Astrocyte (in vitro differentiated cells and primary cell): ENCODE results near the gene DUSP2. TPM values are rescaled to one million over a fixed set of nuclear protein-coding genes. Genes with fewer than 3 reads are reported as not detected.

ENCODE experiments used
- DNase-seq: peaks from one replicate; pipeline ENCODE4 v3.0.0-alpha.2; 2010; ENCODE audit warnings: low read depth
- FAIRE-seq: peaks from 2 replicates; lab custom pipeline; 2011; peaks lifted over from hg19 to GRCh38; lab: Jason Lieb, UNC
- H2AFZ ChIP-seq: 2 replicates; pipeline ENCODE4 v1.6.0; 2012; ENCODE audit warnings: low read depth, low read length, inconsistent platforms
- H3K27ac ChIP-seq: 2 replicates; pipeline ENCODE4 v1.5.1; 2011; ENCODE audit warnings: low read depth, low read length, inconsistent platforms
- H3K27me3 ChIP-seq: 2 replicates; pipeline ENCODE4 v1.6.0; 2011; ENCODE audit warnings: low read length, inconsistent platforms; ENCODE audit not compliant: insufficient read depth
- H3K36me3 ChIP-seq: 2 replicates; pipeline ENCODE4 v1.5.1; 2011; ENCODE audit warnings: low read length, inconsistent platforms; ENCODE audit not compliant: insufficient read depth
- H3K4me1 ChIP-seq: 2 replicates; pipeline ENCODE4 v1.5.1; 2011; ENCODE audit warnings: low read length, inconsistent platforms; ENCODE audit not compliant: insufficient read depth
- H3K4me2 ChIP-seq: 2 replicates; pipeline ENCODE4 v1.6.0; 2012; ENCODE audit warnings: low read length, inconsistent platforms
- H3K4me3 ChIP-seq: 2 replicates; pipeline ENCODE4 v1.5.1; 2011; ENCODE audit warnings: low read depth, mild to moderate bottlenecking, low read length, inconsistent platforms; ENCODE audit not compliant: insufficient read depth
- H3K79me2 ChIP-seq: 2 replicates; pipeline ENCODE4 v1.6.0; 2012; ENCODE audit warnings: mild to moderate bottlenecking, low read length, inconsistent platforms; ENCODE audit not compliant: insufficient read depth
- H3K9ac ChIP-seq: 2 replicates; pipeline ENCODE4 v1.6.0; 2012; ENCODE audit warnings: mild to moderate bottlenecking, low read length, inconsistent platforms
- H3K9me3 ChIP-seq: 2 replicates; pipeline ENCODE4 v1.5.1; 2012; ENCODE audit warnings: low read depth, mild to moderate bottlenecking, low read length, inconsistent platforms; ENCODE audit not compliant: insufficient read depth
- H4K20me1 ChIP-seq: 2 replicates; pipeline ENCODE4 v1.6.0; 2012; ENCODE audit warnings: low read length, inconsistent platforms; ENCODE audit not compliant: insufficient read depth
- H3K27ac Mint-ChIP-seq: one replicate; pipeline ENCODE4 v1.8.0; 2021; ENCODE audit warnings: mild to moderate bottlenecking, mixed read lengths; ENCODE audit not compliant: unreplicated experiment
- H3K27me3 Mint-ChIP-seq: one replicate; pipeline ENCODE4 v1.8.0; 2021; ENCODE audit warnings: low read depth, mixed read lengths; ENCODE audit not compliant: unreplicated experiment
- H3K36me3 Mint-ChIP-seq: one replicate; pipeline ENCODE4 v1.8.0; 2021; ENCODE audit warnings: low read depth, mixed read lengths; ENCODE audit not compliant: unreplicated experiment
- H3K4me1 Mint-ChIP-seq: one replicate; pipeline ENCODE4 v1.8.0; 2021; ENCODE audit warnings: low read depth, mixed read lengths; ENCODE audit not compliant: unreplicated experiment
- H3K4me3 Mint-ChIP-seq: one replicate; pipeline ENCODE4 v1.8.0; 2021; ENCODE audit warnings: mild to moderate bottlenecking, moderate library complexity, mixed read lengths; ENCODE audit not compliant: unreplicated experiment
- H3K9me3 Mint-ChIP-seq: one replicate; pipeline ENCODE4 v1.8.0; 2021; ENCODE audit warnings: mild to moderate bottlenecking, mixed read lengths; ENCODE audit not compliant: unreplicated experiment
- EZH2 ChIP-seq: IDR thresholded peaks from 2 replicates; pipeline ENCODE4 v1.6.1; 2012; ENCODE audit warnings: mild to moderate bottlenecking, low read length, inconsistent platforms; ENCODE audit not compliant: insufficient read depth
- total RNA-seq: library from RNA; stranded (reverse); gene quantifications from 2 replicates; pipeline ENCODE4 v1.2.1, GENCODE V29; 2021
- TF ChIP-seq, protein P1 (sequence below): IDR thresholded peaks from 2 replicates; pipeline ENCODE4 v1.5.1; 2011; ENCODE audit warnings: low read depth, mild to moderate bottlenecking, inconsistent platforms, low read length, moderate library complexity; ENCODE audit not compliant: insufficient read depth

Gene DUSP2
- total RNA-seq, 1 donor from 2014 or later = 0.95 TPM

DNA sequence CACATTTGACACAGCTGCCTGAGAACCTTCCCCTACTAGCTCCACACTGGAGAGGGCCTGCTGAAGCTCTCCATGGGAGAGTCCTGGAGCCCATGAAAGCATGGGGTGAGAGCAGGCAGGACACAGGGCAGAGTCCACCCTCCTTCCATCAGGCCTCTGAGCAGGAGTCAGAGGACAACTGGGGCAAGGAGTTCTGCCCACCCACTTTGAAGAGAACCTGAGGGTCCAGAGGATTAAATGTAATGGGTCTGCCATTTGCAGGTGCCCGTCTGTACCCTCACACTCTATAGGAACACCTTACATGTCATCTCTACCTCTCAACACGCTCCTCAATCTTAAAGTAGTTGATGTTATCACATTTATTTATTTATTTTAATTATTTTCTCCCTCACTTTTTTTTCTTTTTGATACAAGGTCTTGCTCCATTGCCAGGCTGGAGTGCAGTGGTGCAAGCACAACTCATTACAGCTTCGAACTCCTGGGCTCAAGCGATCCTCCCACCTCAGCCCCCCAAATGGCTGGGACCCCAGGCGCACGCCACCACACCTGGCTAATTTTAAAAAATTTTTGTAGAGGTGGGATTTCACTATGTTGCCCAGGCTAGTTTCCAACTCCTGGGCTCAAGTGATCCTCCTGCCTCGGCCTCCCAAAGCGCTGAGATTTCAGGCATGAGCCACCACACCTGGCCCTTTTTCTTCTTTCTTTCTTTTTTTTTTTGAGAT is 39.1 kb downstream of the DUSP2 start:
- Histone ChIP-seq H3K27ac (no peak overlapping the region), H3K9ac (no peak overlapping the region), H3K4me1 (peaks cover 3% of the 10 kb centered on the region), H2AFZ (no peak overlapping the region), H3K9me3 (peaks cover 13% of the 10 kb centered on the region), H4K20me1 (no peaks in the 10 kb centered on the region), H3K79me2 (no peaks in the 10 kb centered on the region), H3K27me3 (peaks cover 2% of the 10 kb centered on the region), H3K36me3 (no peaks in the 10 kb centered on the region), H3K4me2 (no peak overlapping the region), H3K4me3 (no peak overlapping the region)
- TF ChIP-seq, protein P1, sequence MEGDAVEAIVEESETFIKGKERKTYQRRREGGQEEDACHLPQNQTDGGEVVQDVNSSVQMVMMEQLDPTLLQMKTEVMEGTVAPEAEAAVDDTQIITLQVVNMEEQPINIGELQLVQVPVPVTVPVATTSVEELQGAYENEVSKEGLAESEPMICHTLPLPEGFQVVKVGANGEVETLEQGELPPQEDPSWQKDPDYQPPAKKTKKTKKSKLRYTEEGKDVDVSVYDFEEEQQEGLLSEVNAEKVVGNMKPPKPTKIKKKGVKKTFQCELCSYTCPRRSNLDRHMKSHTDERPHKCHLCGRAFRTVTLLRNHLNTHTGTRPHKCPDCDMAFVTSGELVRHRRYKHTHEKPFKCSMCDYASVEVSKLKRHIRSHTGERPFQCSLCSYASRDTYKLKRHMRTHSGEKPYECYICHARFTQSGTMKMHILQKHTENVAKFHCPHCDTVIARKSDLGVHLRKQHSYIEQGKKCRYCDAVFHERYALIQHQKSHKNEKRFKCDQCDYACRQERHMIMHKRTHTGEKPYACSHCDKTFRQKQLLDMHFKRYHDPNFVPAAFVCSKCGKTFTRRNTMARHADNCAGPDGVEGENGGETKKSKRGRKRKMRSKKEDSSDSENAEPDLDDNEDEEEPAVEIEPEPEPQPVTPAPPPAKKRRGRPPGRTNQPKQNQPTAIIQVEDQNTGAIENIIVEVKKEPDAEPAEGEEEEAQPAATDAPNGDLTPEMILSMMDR = no peak
- TF ChIP-seq EZH2 = no peak
- DNase-seq (no peak), FAIRE-seq (no peak)
- Mint-ChIP-seq H3K9me3 (peaks cover 10% of the 10 kb centered on the region), H3K4me1 (peaks cover 5% of the 10 kb centered on the region), H3K27ac (no peak overlapping the region), H3K4me3 (no peak overlapping the region), H3K36me3 (peaks cover 2% of the 10 kb centered on the region), H3K27me3 (peaks cover 17% of the 10 kb centered on the region)

DNA sequence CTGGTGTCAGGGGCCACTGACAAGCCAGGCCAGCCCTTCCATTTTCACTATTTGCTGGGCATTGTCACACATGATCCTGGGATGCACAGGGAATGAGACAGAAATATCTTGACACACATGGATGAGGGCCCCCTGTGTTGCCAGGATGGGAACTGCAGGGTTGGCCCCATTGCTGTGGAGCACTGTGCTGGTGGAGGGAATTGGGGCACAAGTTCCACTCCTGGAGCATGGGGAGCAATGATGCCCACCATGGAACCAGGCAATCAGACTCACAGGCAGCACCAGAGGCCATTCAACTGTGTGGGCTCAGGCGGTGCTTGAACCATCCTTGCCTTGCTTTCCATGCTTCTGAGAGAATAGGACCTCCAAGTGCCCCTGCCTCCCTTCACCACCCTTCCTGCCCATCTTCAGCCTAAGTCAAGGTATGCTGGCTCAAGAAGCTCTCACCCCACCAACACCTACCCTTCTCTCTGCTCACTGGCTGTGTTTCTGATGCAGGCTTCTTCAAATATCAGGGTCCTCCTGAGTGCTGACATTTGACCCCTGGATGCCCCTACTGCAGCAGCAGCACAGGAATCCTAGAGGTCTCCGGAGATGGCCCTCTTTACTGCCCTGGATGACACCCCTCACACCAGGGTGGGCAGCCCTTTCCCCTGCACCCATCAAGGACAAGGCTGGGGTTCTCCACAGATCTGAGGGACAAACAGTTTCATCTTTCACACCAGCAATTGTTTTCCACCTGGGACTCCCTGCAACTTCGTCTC is 39.9 kb downstream of the DUSP2 start:
- no peak overlapping the region for H3K4me3 ChIP-seq
- no peak overlapping the region for H3K4me2 ChIP-seq
- peaks cover 2% of the 10 kb centered on the region for H3K27me3 ChIP-seq
- peaks cover 3% of the 10 kb centered on the region for H3K4me1 ChIP-seq
- FAIRE-seq (no peak), DNase-seq (no peak)
- peaks cover 12% of the 10 kb centered on the region for H3K27me3 Mint-ChIP-seq
- peaks cover 10% of the 10 kb centered on the region for H3K9me3 Mint-ChIP-seq
- H3K79me2 ChIP-seq = no peaks in the 10 kb centered on the region
- no peak overlapping the region for H2AFZ ChIP-seq
- TF ChIP-seq, protein P1 = no peak
- no peak for TF ChIP-seq EZH2
- H3K4me1 Mint-ChIP-seq = peaks cover 5% of the 10 kb centered on the region
- H3K9me3 ChIP-seq = peaks cover 13% of the 10 kb centered on the region
- no peak overlapping the region for H3K27ac ChIP-seq
- peaks cover 2% of the 10 kb centered on the region for H3K36me3 Mint-ChIP-seq
- H3K4me3 Mint-ChIP-seq = no peak overlapping the region
- H4K20me1 ChIP-seq = no peaks in the 10 kb centered on the region
- peak overlapping the region; percentile 26 for H3K27ac Mint-ChIP-seq
- H3K36me3 ChIP-seq = no peaks in the 10 kb centered on the region
- no peak overlapping the region for H3K9ac ChIP-seq
